H9 (cell line): ENCODE data around the gene DOLPP1. TPM values are rescaled to one million over a fixed set of nuclear protein-coding genes. Genes with fewer than 3 reads are reported as not detected.

Experiments used
- DNase-seq: peaks from one replicate; pipeline ENCODE4 v3.0.0-alpha.2; 2017
- H2AFZ ChIP-seq: one replicate; pipeline ENCODE4 v1.6.1; 2013; ENCODE audit warnings: mild to moderate bottlenecking, low read length, control low read depth, moderate library complexity
- H2AK5ac ChIP-seq: 2 replicates; pipeline ENCODE4 v1.6.1; 2013; ENCODE audit warnings: low read length, control low read depth, mixed read lengths; ENCODE audit not compliant: insufficient read length
- H2BK120ac ChIP-seq: one replicate; pipeline ENCODE4 v1.6.1; 2013; ENCODE audit warnings: low read depth, mild to moderate bottlenecking, low read length, control low read depth, inconsistent platforms; ENCODE audit not compliant: poor library complexity, severe bottlenecking
- H2BK12ac ChIP-seq: 2 replicates; pipeline ENCODE4 v1.6.1; 2013; ENCODE audit warnings: low read length, control low read depth, mixed read lengths, low read depth; ENCODE audit not compliant: insufficient read length
- H2BK15ac ChIP-seq: 2 replicates; pipeline ENCODE4 v1.6.1; 2013; ENCODE audit warnings: low read depth, low read length, control low read depth
- H2BK20ac ChIP-seq: one replicate; pipeline ENCODE4 v1.6.1; 2013; ENCODE audit warnings: low read depth, mild to moderate bottlenecking, low read length, control low read depth, inconsistent platforms; ENCODE audit not compliant: poor library complexity, severe bottlenecking
- H2BK5ac ChIP-seq: 2 replicates; pipeline ENCODE4 v1.6.1; 2013; ENCODE audit warnings: low read length, control low read depth, mixed read lengths; ENCODE audit not compliant: insufficient read length
- H3K14ac ChIP-seq: 2 replicates; pipeline ENCODE4 v1.6.1; 2013; ENCODE audit warnings: low read length, control low read depth; ENCODE audit not compliant: insufficient read depth
- H3K18ac ChIP-seq: 2 replicates; pipeline ENCODE4 v1.6.1; 2013; ENCODE audit warnings: low read depth, mild to moderate bottlenecking, mixed read lengths, low read length, control low read depth; ENCODE audit not compliant: insufficient read length
- H3K23ac ChIP-seq: 2 replicates; pipeline ENCODE4 v1.6.1; 2013; ENCODE audit warnings: low read length, control low read depth, mixed read lengths, low read depth; ENCODE audit not compliant: insufficient read length
- H3K23me2 ChIP-seq: 2 replicates; pipeline ENCODE4 v1.6.1; 2013; ENCODE audit warnings: low read depth, mild to moderate bottlenecking, mixed read lengths, low read length, control low read depth; ENCODE audit not compliant: insufficient read length, poor library complexity, severe bottlenecking
- H3K27ac ChIP-seq: 2 replicates; pipeline ENCODE4 v1.5.1; 2013; ENCODE audit warnings: low read length, control low read depth, mixed read lengths, low read depth; ENCODE audit not compliant: insufficient read length
- H3K27me3 ChIP-seq: 2 replicates; pipeline ENCODE4 v1.6.1; 2013; ENCODE audit warnings: low read length, control low read depth, inconsistent platforms; ENCODE audit not compliant: insufficient read depth
- H3K4ac ChIP-seq: 2 replicates; pipeline ENCODE4 v1.6.1; 2013; ENCODE audit warnings: low read depth, mild to moderate bottlenecking, control low read depth, inconsistent platforms, low read length, moderate library complexity
- H3K4me1 ChIP-seq: 2 replicates; pipeline ENCODE4 v1.6.1; 2013; ENCODE audit warnings: low read length, control low read depth, inconsistent platforms; ENCODE audit not compliant: insufficient read depth
- H3K4me2 ChIP-seq: 2 replicates; pipeline ENCODE4 v1.6.1; 2013; ENCODE audit warnings: low read length, control low read depth, mixed read lengths; ENCODE audit not compliant: insufficient read length, insufficient read depth
- H3K56ac ChIP-seq: 2 replicates; pipeline ENCODE4 v1.6.1; 2013; ENCODE audit warnings: low read depth, mild to moderate bottlenecking, mixed read lengths, low read length, control low read depth; ENCODE audit not compliant: insufficient read length
- H3K79me1 ChIP-seq: 2 replicates; pipeline ENCODE4 v1.6.1; 2013; ENCODE audit warnings: low read depth, mild to moderate bottlenecking, moderate library complexity, low read length, control low read depth, inconsistent platforms; ENCODE audit not compliant: insufficient read depth, poor library complexity, severe bottlenecking
- H3K79me2 ChIP-seq: 2 replicates; pipeline ENCODE4 v1.6.1; 2013; ENCODE audit warnings: low read length, control low read depth, inconsistent platforms; ENCODE audit not compliant: insufficient read depth
- H3K9ac ChIP-seq: 2 replicates; pipeline ENCODE4 v1.6.1; 2013; ENCODE audit warnings: low read length, control low read depth, mixed read lengths; ENCODE audit not compliant: insufficient read length; ENCODE audit errors: extremely low read depth
- H3K9me3 ChIP-seq: one replicate; pipeline ENCODE4 v1.6.1; 2013; ENCODE audit warnings: low read depth, low read length, inconsistent platforms; ENCODE audit not compliant: control insufficient read depth
- H3T11ph ChIP-seq: one replicate; pipeline ENCODE4 v1.6.1; 2013; ENCODE audit warnings: mild to moderate bottlenecking, low read length, control low read depth, inconsistent platforms
- H4K20me1 ChIP-seq: one replicate; pipeline ENCODE4 v1.6.1; 2013; ENCODE audit not compliant: control insufficient read depth, insufficient read length, insufficient read depth
- H4K5ac ChIP-seq: 2 replicates; pipeline ENCODE4 v1.6.1; 2013; ENCODE audit warnings: low read depth, mild to moderate bottlenecking, mixed read lengths, low read length, control low read depth; ENCODE audit not compliant: insufficient read length
- H4K8ac ChIP-seq: replicated peaks from 2 replicates; pipeline ENCODE4 v1.6.1; 2013; ENCODE audit warnings: low read length, control low read depth, mixed read lengths, low read depth; ENCODE audit not compliant: insufficient read length
- H4K91ac ChIP-seq: 2 replicates; pipeline ENCODE4 v1.6.1; 2013; ENCODE audit warnings: low read depth, mild to moderate bottlenecking, moderate library complexity, mixed read lengths, low read length, control low read depth; ENCODE audit not compliant: insufficient read length
- H3K27ac Mint-ChIP-seq, 3 experiments: 2 replicates in 2 of 3; 3 replicates in 1 of 3; pipeline ENCODE4 v1.8.0; 2020 to 2021; ENCODE audit warnings: mixed read lengths in 3 of 3, mild to moderate bottlenecking in 1 of 3, moderate library complexity in 1 of 3
- H3K27me3 Mint-ChIP-seq: 2 replicates; pipeline ENCODE4 v1.8.0; 2021; ENCODE audit warnings: low read depth, mild to moderate bottlenecking, moderate library complexity, mixed read lengths
- H3K36me3 Mint-ChIP-seq, 3 experiments: 2 replicates in 2 of 3; 3 replicates in 1 of 3; pipeline ENCODE4 v1.8.0; 2020 to 2021; ENCODE audit warnings: low read depth in 3 of 3, mixed read lengths in 3 of 3; ENCODE audit not compliant: insufficient read depth in 1 of 3
- H3K4me1 Mint-ChIP-seq, 2 experiments: 2 replicates each; pipeline ENCODE4 v1.8.0; 2020; ENCODE audit warnings: mixed read lengths in 2 of 2
- H3K4me3 Mint-ChIP-seq, 2 experiments: 2 replicates in 1 of 2; 3 replicates in 1 of 2; pipeline ENCODE4 v1.8.0; 2020 to 2021; ENCODE audit warnings: mild to moderate bottlenecking in 2 of 2, mixed read lengths in 2 of 2, moderate library complexity in 1 of 2
- H3K9me3 Mint-ChIP-seq, 2 experiments: 2 replicates in 1 of 2; 3 replicates in 1 of 2; pipeline ENCODE4 v1.8.0; 2020; ENCODE audit warnings: mild to moderate bottlenecking in 2 of 2, mixed read lengths in 2 of 2, moderate library complexity in 1 of 2
- WGBS: extraction: QIAGEN DNeasy Blood & Tissue Kit; methylation state at CpG from one replicate; pipeline ENCODE4 v1.1.7; 2013; ENCODE audit warnings: missing lambda C conversion rate, low lambda C conversion rate, mixed read lengths; ENCODE audit not compliant: insufficient read length; ENCODE audit errors: extremely low coverage; 5-methylcytosine and 5-hydroxymethylcytosine counted together
- total RNA-seq: library from RNA; stranded (reverse); gene quantifications from 2 replicates; pipeline ENCODE4 v1.2.1, GENCODE V29; 2021
- TF ChIP-seq, protein P1 (sequence below): fragments of 200-600 bp; sonication (generic); conservative IDR thresholded peaks from 3 replicates; pipeline ENCODE4 v1.8.0; 2021; ENCODE audit warnings: antibody characterized with exemption, mild to moderate bottlenecking

The DOLPP1 gene
- total RNA-seq, 1 experiment from 2014 or later, result 42.6 TPM

DNA sequence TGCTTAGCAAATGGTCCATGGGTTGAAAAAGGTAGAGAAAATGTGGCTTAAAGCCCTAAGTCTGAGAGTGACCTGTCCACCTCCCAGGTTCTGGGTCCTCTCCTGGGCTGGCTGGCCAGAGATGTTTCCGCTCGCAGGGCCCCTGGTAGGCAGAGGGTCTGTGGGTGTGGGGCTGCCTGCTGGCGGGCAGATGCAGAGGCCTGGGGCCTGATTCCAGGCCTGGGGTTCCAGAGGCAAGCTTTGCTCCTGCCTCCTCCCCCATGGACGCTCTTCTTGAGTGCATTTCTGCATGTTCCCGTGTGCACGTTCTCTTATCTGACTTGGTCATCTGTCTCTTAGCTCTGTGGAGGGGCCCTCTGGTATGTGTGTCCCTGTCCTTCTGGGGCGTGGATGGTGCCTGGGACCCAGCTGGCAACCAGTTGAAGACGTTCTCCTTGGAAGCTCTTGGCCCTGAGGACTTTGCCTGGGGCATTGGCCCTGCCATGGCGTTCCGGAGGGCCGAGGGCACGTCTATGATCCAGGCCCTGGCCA lies 40.7 kb upstream of the DOLPP1 start:
- H3K4me3 Mint-ChIP-seq, result no peak overlapping the region
- peaks cover 9 to 30% (median 22%) of the 10 kb centered on the region in 3 experiments; a peak in 6 of 7 replicates for H3K36me3 Mint-ChIP-seq
- Histone ChIP-seq H2BK12ac (no peak overlapping the region), H2AK5ac (no peak overlapping the region), H3K79me2 (peaks cover 3% of the 10 kb centered on the region; the same call in 1 of the 2 replicates), H3K9me3 (no peaks in the 10 kb centered on the region), H4K20me1 (no peaks in the 10 kb centered on the region), H2BK15ac (no peak overlapping the region), H3K4ac (no peak overlapping the region), H3T11ph (no peak overlapping the region), H3K56ac (no peak overlapping the region), H2AFZ (no peak overlapping the region), H3K79me1 (no peaks in the 10 kb centered on the region), H3K23ac (no peak overlapping the region), H2BK5ac (no peak overlapping the region), H3K27ac (no peak overlapping the region), H3K14ac (no peak overlapping the region), H3K27me3 (no peaks in the 10 kb centered on the region), H3K23me2 (peaks cover 7% of the 10 kb centered on the region), H3K4me1 (no peaks in the 10 kb centered on the region), H3K4me2 (no peak overlapping the region), H2BK20ac (no peak overlapping the region), H3K18ac (no peak overlapping the region), H3K9ac (no peak overlapping the region), H2BK120ac (no peak overlapping the region), H4K5ac (no peak overlapping the region), H4K8ac (no peak overlapping the region), H4K91ac (no peak overlapping the region)
- WGBS, result no CpG with 5 or more reads among the region's 12 CpGs
- no peaks in the 10 kb centered on the region for H3K9me3 Mint-ChIP-seq
- H3K27ac Mint-ChIP-seq, result peak overlapping the region in 2 of 3 experiments; percentile 26 to 57; a peak in 1 of 7 replicates
- peaks cover 18% of the 10 kb centered on the region in 2 experiments for H3K4me1 Mint-ChIP-seq
- TF ChIP-seq, protein P1, sequence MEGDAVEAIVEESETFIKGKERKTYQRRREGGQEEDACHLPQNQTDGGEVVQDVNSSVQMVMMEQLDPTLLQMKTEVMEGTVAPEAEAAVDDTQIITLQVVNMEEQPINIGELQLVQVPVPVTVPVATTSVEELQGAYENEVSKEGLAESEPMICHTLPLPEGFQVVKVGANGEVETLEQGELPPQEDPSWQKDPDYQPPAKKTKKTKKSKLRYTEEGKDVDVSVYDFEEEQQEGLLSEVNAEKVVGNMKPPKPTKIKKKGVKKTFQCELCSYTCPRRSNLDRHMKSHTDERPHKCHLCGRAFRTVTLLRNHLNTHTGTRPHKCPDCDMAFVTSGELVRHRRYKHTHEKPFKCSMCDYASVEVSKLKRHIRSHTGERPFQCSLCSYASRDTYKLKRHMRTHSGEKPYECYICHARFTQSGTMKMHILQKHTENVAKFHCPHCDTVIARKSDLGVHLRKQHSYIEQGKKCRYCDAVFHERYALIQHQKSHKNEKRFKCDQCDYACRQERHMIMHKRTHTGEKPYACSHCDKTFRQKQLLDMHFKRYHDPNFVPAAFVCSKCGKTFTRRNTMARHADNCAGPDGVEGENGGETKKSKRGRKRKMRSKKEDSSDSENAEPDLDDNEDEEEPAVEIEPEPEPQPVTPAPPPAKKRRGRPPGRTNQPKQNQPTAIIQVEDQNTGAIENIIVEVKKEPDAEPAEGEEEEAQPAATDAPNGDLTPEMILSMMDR, result no peak
- no peaks in the 10 kb centered on the region for H3K27me3 Mint-ChIP-seq
- no peak for DNase-seq
